HEK293 (cell line): ENCODE data around the gene SPOCK3.

Experiments
- GLI2 ChIP-seq: fragments of 450-650 bp; formaldehyde crosslinking; IDR thresholded peaks from 2 replicates; pipeline ENCODE4; 2017; ENCODE audit warnings: missing biosample characterization, missing genetic modification characterization, low read depth, borderline replicate concordance
- PRDM6 ChIP-seq: fragments of 450-650 bp; formaldehyde crosslinking; IDR thresholded peaks from 2 replicates; pipeline ENCODE4 v1.5.1; 2017; ENCODE audit warnings: missing biosample characterization, missing genetic modification characterization
- ZNF121 ChIP-seq: fragments of 450-650 bp; formaldehyde crosslinking; IDR thresholded peaks from 2 replicates; pipeline ENCODE4 v1.5.1; 2016; ENCODE audit warnings: missing biosample characterization, missing genetic modification characterization
- ZNF174 ChIP-seq: fragments of 450-650 bp; formaldehyde crosslinking; IDR thresholded peaks from 2 replicates; pipeline ENCODE4 v1.5.0; 2017; ENCODE audit warnings: missing biosample characterization, mild to moderate bottlenecking, missing genetic modification characterization
- TF ChIP-seq, protein P1 (sequence below): fragments of 450-650 bp; formaldehyde crosslinking; IDR thresholded peaks from 2 replicates; pipeline ENCODE4 v1.5.1; 2016; ENCODE audit warnings: missing biosample characterization, missing genetic modification characterization

DNA sequence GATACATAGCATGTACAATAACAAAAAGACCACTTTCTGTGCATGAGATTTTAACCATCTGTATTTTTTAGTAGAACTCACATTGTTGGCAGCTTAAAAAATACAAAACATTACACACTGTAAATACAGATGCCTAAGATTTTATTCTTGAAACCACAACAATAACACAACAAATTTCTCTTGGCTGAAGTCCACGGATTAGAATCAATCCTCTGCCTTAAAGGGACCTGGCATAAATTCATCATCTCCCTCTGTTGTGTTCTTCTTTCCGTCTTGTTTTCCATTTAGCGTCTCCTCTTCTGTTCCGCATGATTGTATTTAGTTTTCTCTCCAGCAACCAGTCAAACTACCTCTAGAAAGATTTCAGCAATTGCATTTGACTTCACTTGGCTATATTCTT, 231.0 kb downstream of the SPOCK3 start:
- TF ChIP-seq, protein P1, sequence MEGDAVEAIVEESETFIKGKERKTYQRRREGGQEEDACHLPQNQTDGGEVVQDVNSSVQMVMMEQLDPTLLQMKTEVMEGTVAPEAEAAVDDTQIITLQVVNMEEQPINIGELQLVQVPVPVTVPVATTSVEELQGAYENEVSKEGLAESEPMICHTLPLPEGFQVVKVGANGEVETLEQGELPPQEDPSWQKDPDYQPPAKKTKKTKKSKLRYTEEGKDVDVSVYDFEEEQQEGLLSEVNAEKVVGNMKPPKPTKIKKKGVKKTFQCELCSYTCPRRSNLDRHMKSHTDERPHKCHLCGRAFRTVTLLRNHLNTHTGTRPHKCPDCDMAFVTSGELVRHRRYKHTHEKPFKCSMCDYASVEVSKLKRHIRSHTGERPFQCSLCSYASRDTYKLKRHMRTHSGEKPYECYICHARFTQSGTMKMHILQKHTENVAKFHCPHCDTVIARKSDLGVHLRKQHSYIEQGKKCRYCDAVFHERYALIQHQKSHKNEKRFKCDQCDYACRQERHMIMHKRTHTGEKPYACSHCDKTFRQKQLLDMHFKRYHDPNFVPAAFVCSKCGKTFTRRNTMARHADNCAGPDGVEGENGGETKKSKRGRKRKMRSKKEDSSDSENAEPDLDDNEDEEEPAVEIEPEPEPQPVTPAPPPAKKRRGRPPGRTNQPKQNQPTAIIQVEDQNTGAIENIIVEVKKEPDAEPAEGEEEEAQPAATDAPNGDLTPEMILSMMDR: no peak
- TF ChIP-seq ZNF174 (no peak), GLI2 (tag by site-specific recombination) (no peak), ZNF121 (tag by site-specific recombination) (no peak), PRDM6 (tag by site-specific recombination) (no peak)
